ENCODE results near the gene ANKRD27.

The ANKRD27 gene

GRCh38 chr19:32651729-32652140 is 23.2 kb downstream of the ANKRD27 start:
- no peak for DNase-seq

GRCh38 chr19:32650671-32651070 is 24.3 kb downstream of the ANKRD27 start:
- no peak for DNase-seq

- no peak for DNase-seq
These were observed 25.2 kb downstream of the ANKRD27 start for GRCh38 chr19:32649751-32650150.

- no peak for DNase-seq
These were observed 27.6 kb downstream of the ANKRD27 start for GRCh38 chr19:32647361-32647760.

GRCh38 chr19:32646556-32646955 is 28.4 kb downstream of the ANKRD27 start:
- no peak for DNase-seq

GRCh38 chr19:32642771-32643170 is 32.2 kb downstream of the ANKRD27 start:
- no peak for DNase-seq

GRCh38 chr19:32638625-32639024 is 36.4 kb downstream of the ANKRD27 start:
- no peak for DNase-seq

- no peak for DNase-seq
These were observed 37.5 kb downstream of the ANKRD27 start for GRCh38 chr19:32637480-32637879.

- DNase-seq, result no peak
These were observed 43.6 kb downstream of the ANKRD27 start for GRCh38 chr19:32631381-32631780.

GRCh38 chr19:32630338-32630737 is 44.6 kb downstream of the ANKRD27 start:
- DNase-seq, result no peak

- no peak for DNase-seq
These were observed 47.2 kb downstream of the ANKRD27 start for GRCh38 chr19:32627714-32628270.

- DNase-seq, result no peak
These were observed 48.0 kb downstream of the ANKRD27 start for GRCh38 chr19:32626969-32627368.

GRCh38 chr19:32624410-32624809 is 50.6 kb downstream of the ANKRD27 start:
- no peak for DNase-seq

- DNase-seq, result no peak
These were observed 53.0 kb downstream of the ANKRD27 start for GRCh38 chr19:32622002-32622401.

- no peak for DNase-seq
These were observed 55.8 kb downstream of the ANKRD27 start for GRCh38 chr19:32619051-32619685.

GRCh38 chr19:32615569-32615968 is 59.4 kb downstream of the ANKRD27 start:
- DNase-seq, result no peak

GRCh38 chr19:32614916-32615315 is 60.1 kb downstream of the ANKRD27 start:
- no peak for DNase-seq

GRCh38 chr19:32613008-32613407 is 62.0 kb downstream of the ANKRD27 start:
- no peak for DNase-seq

GRCh38 chr19:32611161-32611560 is 63.8 kb downstream of the ANKRD27 start:
- DNase-seq, result no peak

GRCh38 chr19:32607479-32607878 is 67.5 kb downstream of the ANKRD27 start:
- DNase-seq, result no peak

GRCh38 chr19:32606289-32606688 is 68.7 kb downstream of the ANKRD27 start:
- DNase-seq, result no peak

GRCh38 chr19:32605544-32605943 is 69.4 kb downstream of the ANKRD27 start:
- no peak for DNase-seq

- no peak for DNase-seq
These were observed 71.0 kb downstream of the ANKRD27 start for GRCh38 chr19:32603961-32604360.

GRCh38 chr19:32599736-32600157 is 75.2 kb downstream of the ANKRD27 start:
- DNase-seq, result peak; percentile 67

GRCh38 chr19:32599258-32599657 is 75.7 kb downstream of the ANKRD27 start:
- no peak for DNase-seq
